Measurements from ENCODE around the gene TANC2.
A peak's percentile ranks its signal among the peaks of the same experiment; 100 is the strongest.

Gene TANC2

GRCh38 chr17:62965686-62966425 lies at the start of gene TANC2:
Gene TANC2, plus strand, starts transcription at chr17:62966235. Its CDS starts 43,325 bp downstream, at chr17:63009560.
- peak within 1 kb of the TSS; percentile 46 for H3K4me3 ChIP-seq (ENCODE audit: low read depth, low read length)
- TF ChIP-seq CTCF (IDR thresholded peaks at IDR 0.05; ENCODE audit: borderline replicate concordance, insufficient read depth, low read depth, low read length) = no peak

GRCh38 chr17:62916684-62917571 lies 49.1 kb upstream of the TANC2 start:
- H3K4me3 ChIP-seq (ENCODE audit: low read depth, low read length) = no peak overlapping the region
- no peak for TF ChIP-seq CTCF (IDR thresholded peaks at IDR 0.05; ENCODE audit: borderline replicate concordance, insufficient read depth, low read depth, low read length)

GRCh38 chr17:62919388-62919787 lies 46.6 kb upstream of the TANC2 start:
- TF ChIP-seq CTCF (IDR thresholded peaks at IDR 0.05; ENCODE audit: borderline replicate concordance, insufficient read depth, low read depth, low read length) = no peak

GRCh38 chr17:62920300-62920699 lies 45.7 kb upstream of the TANC2 start:
- no peak for TF ChIP-seq CTCF (IDR thresholded peaks at IDR 0.05; ENCODE audit: borderline replicate concordance, insufficient read depth, low read depth, low read length)
- no peak overlapping the region for H3K4me3 ChIP-seq (ENCODE audit: low read depth, low read length)

More at GRCh38 chr17:62919388-62919787, 46.6 kb upstream of the TANC2 start:
- H3K4me3 ChIP-seq (ENCODE audit: low read depth, low read length) = no peak overlapping the region

- no peak for TF ChIP-seq CTCF (IDR thresholded peaks at IDR 0.05; ENCODE audit: borderline replicate concordance, insufficient read depth, low read depth, low read length)
- no peak overlapping the region for H3K4me3 ChIP-seq (ENCODE audit: low read depth, low read length)
Observed at GRCh38 chr17:62921817-62922216, 44.2 kb upstream of the TANC2 start.

GRCh38 chr17:62923258-62924150 lies 42.5 kb upstream of the TANC2 start:
- no peak overlapping the region for H3K4me3 ChIP-seq (ENCODE audit: low read depth, low read length)
- TF ChIP-seq CTCF (IDR thresholded peaks at IDR 0.05; ENCODE audit: borderline replicate concordance, insufficient read depth, low read depth, low read length) = no peak
